Gastrocnemius medialis (tissue), 4 donors: ENCODE measurements around the gene RHBDL1. TPM values are rescaled to one million over a fixed set of nuclear protein-coding genes. Genes with fewer than 3 reads are reported as not detected.
A peak's percentile ranks its signal among the peaks of the same experiment; 100 is the strongest.

Source experiments
- ATAC-seq, 2 donors: fragments of 150-250 bp; one replicate each; pipeline ENCODE4 v1.9.1; 2016
- DNase-seq, 2 donors: peaks; one replicate each; pipeline ENCODE4 v3.0.0-alpha.2; 2019
- H3K27ac ChIP-seq, 4 donors: fragments of 200-600 bp; sonication (generic); 1 replicate in 1 of 4; 2 replicates in 3 of 4; pipeline ENCODE4 v1.5.1; 2016 to 2018; ENCODE audit warnings: mild to moderate bottlenecking in 2 of 4, moderate library complexity in 1 of 4
- H3K27me3 ChIP-seq, 3 donors: fragments of 200-600 bp; sonication (generic) in 2 of 3; 1 replicate in 1 of 3; 2 replicates in 2 of 3; pipeline versions ENCODE4 v1.5.1 to v1.6.0; 2016 to 2019; ENCODE audit warnings: mild to moderate bottlenecking in 1 of 3, moderate library complexity in 1 of 3
- H3K36me3 ChIP-seq, 2 donors: fragments of 200-600 bp; sonication (generic) in 1 of 2; one replicate each; pipeline ENCODE4 v1.5.1; 2017 to 2018
- H3K4me1 ChIP-seq, 2 donors: fragments of 200-600 bp; sonication (generic) in 1 of 2; one replicate each; pipeline ENCODE4 v1.5.1; 2016 to 2017; ENCODE audit warnings: mild to moderate bottlenecking in 2 of 2
- H3K4me3 ChIP-seq, 4 donors: fragments of 200-600 bp; sonication (generic) in 3 of 4; 1 replicate in 1 of 4; 2 replicates in 3 of 4; pipeline ENCODE4 v1.5.1; 2016 to 2019; ENCODE audit warnings: mild to moderate bottlenecking in 2 of 4
- H3K9me3 ChIP-seq, 3 donors: fragments of 200-600 bp; sonication (generic) in 2 of 3; 1 replicate in 1 of 3; 2 replicates in 2 of 3; pipeline ENCODE4 v1.5.1; 2016 to 2019
- POLR2A ChIP-seq, 2 donors: fragments of 450-650 bp; IDR thresholded peaks; one replicate each; pipeline ENCODE4 v1.6.1; 2017; ENCODE audit warnings: antibody characterized with exemption in 2 of 2, mild to moderate bottlenecking in 2 of 2, moderate library complexity in 2 of 2
- in situ Hi-C, 4 donors: fragments of 200-750 bp; cut with MboI; loops; one replicate each; pipeline versions ENCODE4 v1.15.0 to v1.8.0; 2017; ENCODE audit warnings: low sequenced_read_pairs in 4 of 4
- intact Hi-C: fragments of 100-400 bp; cut with DNase I; formaldehyde crosslinking; loops from one replicate; pipeline ENCODE4 v1.15.1; 2023; ENCODE audit warnings: low total_unique reads
- total RNA-seq, 4 donors: library from RNA; depleted of rRNA; stranded (reverse); fragments of >200 nt; gene quantifications; one replicate each; pipeline versions ENCODE4 v1.1.0 to v1.2.3, GENCODE V29; 2016
- TF ChIP-seq, protein P1 (sequence below), 5 experiments: fragments of 450-650 bp in 3 of 5; fragments of 200-600 bp in 2 of 5; sonication (generic) in 2 of 5; IDR thresholded peaks in 4 of 5; conservative IDR thresholded peaks in 1 of 5; 1 replicate in 4 of 5; 2 replicates in 1 of 5; pipeline ENCODE4 v1.5.1; 2016 to 2019; ENCODE audit warnings: antibody characterized with exemption in 5 of 5, mild to moderate bottlenecking in 3 of 5, moderate library complexity in 3 of 5

The RHBDL1 gene
- total RNA-seq, 4 donors from 2014 or later, result 0.31 TPM; not detected in 3

DNA sequence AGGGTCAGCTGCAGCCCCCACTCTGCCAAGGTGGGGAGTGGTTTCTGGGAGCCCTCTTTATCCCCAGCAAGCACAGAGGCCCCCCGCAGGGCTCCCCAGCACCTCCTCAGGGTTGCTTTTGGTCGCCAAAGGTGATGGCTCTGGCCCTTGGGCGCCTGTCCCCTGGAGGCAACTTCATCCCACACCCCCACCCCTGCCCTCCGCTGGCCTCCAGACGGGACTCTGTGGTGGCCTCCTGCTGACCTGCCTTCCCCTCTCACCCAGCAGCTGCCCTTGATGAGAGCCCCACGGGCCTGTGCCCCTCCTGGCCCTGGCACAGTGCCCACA is 15.4 kb upstream of the RHBDL1 start:
- TF ChIP-seq POLR2A (IDR thresholded peaks at IDR 0.05), result no peak
- TF ChIP-seq, protein P1, sequence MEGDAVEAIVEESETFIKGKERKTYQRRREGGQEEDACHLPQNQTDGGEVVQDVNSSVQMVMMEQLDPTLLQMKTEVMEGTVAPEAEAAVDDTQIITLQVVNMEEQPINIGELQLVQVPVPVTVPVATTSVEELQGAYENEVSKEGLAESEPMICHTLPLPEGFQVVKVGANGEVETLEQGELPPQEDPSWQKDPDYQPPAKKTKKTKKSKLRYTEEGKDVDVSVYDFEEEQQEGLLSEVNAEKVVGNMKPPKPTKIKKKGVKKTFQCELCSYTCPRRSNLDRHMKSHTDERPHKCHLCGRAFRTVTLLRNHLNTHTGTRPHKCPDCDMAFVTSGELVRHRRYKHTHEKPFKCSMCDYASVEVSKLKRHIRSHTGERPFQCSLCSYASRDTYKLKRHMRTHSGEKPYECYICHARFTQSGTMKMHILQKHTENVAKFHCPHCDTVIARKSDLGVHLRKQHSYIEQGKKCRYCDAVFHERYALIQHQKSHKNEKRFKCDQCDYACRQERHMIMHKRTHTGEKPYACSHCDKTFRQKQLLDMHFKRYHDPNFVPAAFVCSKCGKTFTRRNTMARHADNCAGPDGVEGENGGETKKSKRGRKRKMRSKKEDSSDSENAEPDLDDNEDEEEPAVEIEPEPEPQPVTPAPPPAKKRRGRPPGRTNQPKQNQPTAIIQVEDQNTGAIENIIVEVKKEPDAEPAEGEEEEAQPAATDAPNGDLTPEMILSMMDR (IDR thresholded peaks at IDR 0.05 in 4 of 5, conservative IDR thresholded peaks at IDR 0.05 in 1 of 5), result no peak
- ATAC-seq (no peak), DNase-seq (no peak)
- Histone ChIP-seq H3K27ac (peak overlapping the region; percentile 45 to 77 (median 68)), H3K9me3 (no peaks in the 10 kb centered on the region), H3K4me3 (peak overlapping the region in 2 of 4 donors; percentile 30 to 41), H3K4me1 (peaks cover 0 to 10% of the 10 kb centered on the region in 2 donors), H3K36me3 (no peaks in the 10 kb centered on the region), H3K27me3 (no peaks in the 10 kb centered on the region)
- in situ Hi-C loops, result no loop called here
- intact Hi-C loops, result loop anchor here (1.0 kb wide), 3 partner anchors 11 to 81 kb away; partner anchors contain the start of genes RAB40C and WDR90

DNA sequence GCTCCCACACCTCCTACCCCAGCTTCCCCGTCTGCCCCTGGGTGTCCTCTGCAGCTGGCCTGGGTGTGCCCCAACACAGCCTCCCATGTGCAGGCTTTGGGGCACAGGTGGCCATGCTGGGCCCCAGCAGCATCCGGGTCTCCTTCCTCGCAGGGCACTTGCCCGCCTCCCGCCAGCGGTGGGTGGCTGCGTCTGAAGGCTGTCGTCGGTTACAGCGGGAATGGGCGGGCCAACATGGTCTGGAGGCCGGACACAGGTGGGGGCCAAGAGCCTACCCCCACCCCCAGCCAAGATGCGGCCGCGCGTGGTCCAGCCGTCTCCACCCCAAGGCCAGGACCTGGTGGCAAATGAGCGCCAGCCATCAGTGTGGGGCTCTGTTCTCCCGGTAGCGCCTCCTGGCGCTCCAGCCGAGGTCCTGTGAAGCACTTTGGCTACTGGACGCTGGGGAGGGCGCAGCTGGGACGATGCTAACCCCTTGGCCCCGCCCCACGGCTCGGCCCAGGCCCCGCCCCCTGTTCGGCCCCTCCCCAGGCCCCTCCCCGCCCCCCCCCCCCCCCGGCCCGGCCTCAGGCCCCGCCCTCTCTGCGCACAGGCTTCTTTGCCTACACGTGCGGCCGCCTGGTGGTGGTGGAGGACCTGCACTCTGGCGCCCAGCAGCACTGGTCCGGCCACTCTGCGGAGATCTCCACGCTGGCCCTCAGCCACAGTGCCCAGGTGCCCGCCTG is 14.8 kb upstream of the RHBDL1 start:
- Histone ChIP-seq H3K36me3 (no peaks in the 10 kb centered on the region), H3K4me1 (peaks cover 0 to 10% of the 10 kb centered on the region in 2 donors), H3K4me3 (peak overlapping the region; percentile 11 to 48 (median 36)), H3K27ac (peak overlapping the region; percentile 62 to 77 (median 74)), H3K27me3 (no peaks in the 10 kb centered on the region), H3K9me3 (no peaks in the 10 kb centered on the region)
- DNase-seq (peak; percentile 66 to 87), ATAC-seq (peak; percentile 82 to 91)
- in situ Hi-C loops (no loop called here), intact Hi-C loops (loop anchor here (1.0 kb wide), 4 partner anchors 11 to 81 kb away; partner anchors contain the start of genes RAB40C and WDR90)
- TF ChIP-seq, protein P1 (IDR thresholded peaks at IDR 0.05 in 4 of 5, conservative IDR thresholded peaks at IDR 0.05 in 1 of 5), result peak; percentile 21 to 78 (median 74)
- TF ChIP-seq POLR2A (IDR thresholded peaks at IDR 0.05), result peak in 1 of 2 donors; percentile 1

DNA sequence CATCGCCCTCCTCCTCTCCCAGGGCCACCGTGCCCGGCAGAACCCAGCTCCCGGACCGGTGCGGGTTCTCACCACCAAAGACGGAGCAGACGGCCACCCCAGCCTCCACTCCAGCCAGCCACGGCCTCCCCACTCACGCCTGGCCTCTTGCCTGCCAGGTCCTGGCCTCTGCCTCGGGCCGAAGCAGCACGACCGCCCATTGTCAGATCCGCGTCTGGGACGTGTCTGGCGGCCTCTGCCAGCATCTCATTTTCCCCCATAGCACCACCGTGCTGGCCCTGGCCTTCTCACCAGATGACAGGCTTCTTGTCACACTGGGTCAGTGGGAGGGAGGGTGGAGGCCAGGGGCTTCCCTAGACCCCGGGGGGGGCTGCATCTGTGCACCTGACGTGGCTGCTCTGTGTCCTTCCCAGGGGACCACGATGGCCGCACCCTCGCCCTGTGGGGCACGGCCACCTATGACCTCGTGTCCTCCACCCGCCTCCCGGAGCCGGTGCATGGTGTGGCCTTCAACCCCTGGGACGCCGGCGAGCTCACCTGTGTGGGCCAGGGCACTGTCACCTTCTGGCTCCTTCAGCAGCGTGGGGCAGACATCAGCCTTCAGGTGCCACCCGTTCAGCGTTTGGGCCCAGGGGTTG is 14.2 kb upstream of the RHBDL1 start:
- H3K4me3 ChIP-seq, result peak overlapping the region in 2 of 4 donors; percentile 7 to 30
- no peaks in the 10 kb centered on the region for H3K36me3 ChIP-seq
- no peaks in the 10 kb centered on the region for H3K27me3 ChIP-seq
- intact Hi-C loops, result loop anchor here (1.0 kb wide), 1 partner anchor 24 kb away; no protein-coding TSS in a partner anchor
- peak in 1 of 2 donors; percentile 39 for ATAC-seq
- H3K27ac ChIP-seq, result peak overlapping the region; percentile 51 to 77 (median 67)
- H3K9me3 ChIP-seq, result no peaks in the 10 kb centered on the region
- in situ Hi-C loops, result no loop called here
- no peak for DNase-seq
- peaks cover 0 to 10% of the 10 kb centered on the region in 2 donors for H3K4me1 ChIP-seq
- TF ChIP-seq POLR2A (IDR thresholded peaks at IDR 0.05), result peak in 1 of 2 donors; percentile 1
- TF ChIP-seq, protein P1 (IDR thresholded peaks at IDR 0.05 in 4 of 5, conservative IDR thresholded peaks at IDR 0.05 in 1 of 5), result peak in 1 of 5 experiments; percentile 28

DNA sequence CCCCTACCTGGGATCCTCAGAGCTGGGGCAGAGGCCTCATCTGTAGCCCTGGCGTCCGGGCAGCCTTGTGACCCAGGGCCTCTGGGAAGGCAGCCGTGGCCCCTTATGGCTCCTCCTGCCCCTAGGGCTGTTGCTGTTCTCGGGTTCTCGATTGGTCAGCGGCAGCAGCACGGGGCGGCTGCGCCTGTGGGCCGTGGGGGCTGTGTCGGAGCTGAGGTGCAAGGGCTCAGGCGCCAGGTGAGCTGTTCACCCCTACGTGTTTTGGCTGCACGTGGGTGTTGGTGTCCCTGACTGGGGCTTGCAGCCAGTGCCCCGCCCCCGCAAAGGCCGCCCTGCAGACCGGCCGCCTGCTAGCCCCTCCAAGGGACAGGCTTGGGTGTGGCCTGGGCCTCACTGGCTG is 13.4 kb upstream of the RHBDL1 start:
- Histone ChIP-seq H3K36me3 (no peaks in the 10 kb centered on the region), H3K27ac (no peak overlapping the region), H3K4me1 (peaks cover 0 to 10% of the 10 kb centered on the region in 2 donors), H3K27me3 (no peaks in the 10 kb centered on the region), H3K4me3 (no peak overlapping the region), H3K9me3 (no peaks in the 10 kb centered on the region)
- DNase-seq (no peak), ATAC-seq (no peak)
- intact Hi-C loops (no loop called here), in situ Hi-C loops (no loop called here)
- TF ChIP-seq POLR2A (IDR thresholded peaks at IDR 0.05), result no peak
- TF ChIP-seq, protein P1 (IDR thresholded peaks at IDR 0.05 in 4 of 5, conservative IDR thresholded peaks at IDR 0.05 in 1 of 5), result no peak
